GM12891 (cell line): Measurements from ENCODE around the gene COPS8.

ENCODE experiments used
- POLR2AphosphoS5 ChIP-seq: IDR thresholded peaks from 2 replicates; pipeline ENCODE4 v1.6.1; 2011; ENCODE audit warnings: low read depth, low read length, control low read depth
- POU2F2 ChIP-seq: IDR thresholded peaks from 2 replicates; pipeline ENCODE4 v1.6.1; 2011; ENCODE audit warnings: low read depth, mild to moderate bottlenecking, control low read depth, low read length, moderate library complexity
- SPI1 ChIP-seq: IDR thresholded peaks from 2 replicates; pipeline ENCODE4 v1.6.1; 2011; ENCODE audit warnings: low read depth, low read length, control low read depth
- TAF1 ChIP-seq: IDR thresholded peaks from 2 replicates; pipeline ENCODE4 v1.6.1; 2011; ENCODE audit warnings: low read depth, low read length, control low read depth

DNA sequence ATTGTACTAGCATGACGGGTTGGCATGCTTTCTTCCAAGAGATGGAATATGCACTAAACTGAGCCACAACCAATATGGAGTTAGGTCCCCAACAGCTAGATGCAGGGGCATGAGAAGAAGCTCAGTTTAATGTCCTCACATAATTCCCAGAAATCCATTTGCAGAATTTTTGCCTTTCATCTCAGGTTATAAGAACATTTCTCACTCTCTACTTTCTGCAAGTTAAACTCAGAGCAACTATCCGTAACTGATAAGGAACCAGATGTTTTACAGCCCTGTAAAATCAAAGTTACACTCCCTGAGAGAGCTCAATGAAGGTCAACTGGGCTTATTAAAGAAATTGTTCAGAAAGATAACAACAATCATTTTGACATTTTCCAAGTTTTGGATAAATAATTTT lies 30.7 kb downstream of the COPS8 start:
- no peak for TF ChIP-seq TAF1
- TF ChIP-seq POLR2AphosphoS5, result no peak
- TF ChIP-seq SPI1, result no peak
- TF ChIP-seq POU2F2, result no peak
